SK-N-SH (cell line): ENCODE results near the gene TPGS1. TPM values are rescaled to one million over a fixed set of nuclear protein-coding genes. Genes with fewer than 3 reads are reported as not detected.
"Not testable (repeated sequence)": the region's sequence is repeated elsewhere in the genome, so short reads cannot be mapped to it uniquely, and the experiment has no call there.

Experiments
- CTCF ChIA-PET: fragments of 300-600, 350-600 bp; formaldehyde crosslinking; extraction: SDS; loops from one replicate; lab custom pipeline; 2021; lab: Yijun Ruan, JAX
- POLR2A ChIA-PET: fragments of 350-600 bp; sonication (Branson Sonifier 250); formaldehyde crosslinking; extraction: SDS; loops from one replicate; lab custom pipeline; 2020; ENCODE audit warnings: antibody characterized with exemption, inconsistent platforms; lab: Yijun Ruan, JAX
- DNase-seq: peaks from one replicate; pipeline ENCODE4 v3.0.0; 2012
- H2AFZ ChIP-seq: fragments of 200-600 bp; sonication (generic); 2 replicates; pipeline ENCODE4 v1.8.1; 2016; ENCODE audit warnings: antibody characterized with exemption, mild to moderate bottlenecking, low read depth
- H3F3A ChIP-seq: fragments of 200-600 bp; sonication (generic); replicated peaks from 2 replicates; pipeline ENCODE3; 2016; ENCODE audit warnings: antibody characterized with exemption, mild to moderate bottlenecking; ENCODE audit not compliant: insufficient read depth
- H3K27ac ChIP-seq, 2 experiments: fragments of 200-500 bp in 1 of 2; fragments of 200-600 bp in 1 of 2; sonication (Bioruptor generic) in 1 of 2; sonication (generic), shearing (Covaris generic) in 1 of 2; 2 replicates each; pipeline versions ENCODE4 v1.5.1 to v1.6.1; 2014 to 2016; ENCODE audit warnings: low read depth in 2 of 2, inconsistent platforms in 1 of 2, low read length in 1 of 2, mild to moderate bottlenecking in 1 of 2, mixed read lengths in 1 of 2
- H3K27me3 ChIP-seq: fragments of 200-600 bp; sonication (generic), shearing (Covaris generic); 2 replicates; pipeline ENCODE4 v1.6.1; 2016; ENCODE audit warnings: mixed run types; ENCODE audit not compliant: insufficient read depth
- H3K36me3 ChIP-seq, 2 experiments: fragments of 200-500 bp in 1 of 2; fragments of 200-600 bp in 1 of 2; sonication (Bioruptor generic) in 1 of 2; sonication (generic) in 1 of 2; replicated peaks in 1 of 2; 2 replicates each; pipeline versions ENCODE3 to v1.5.1; 2014 to 2016; ENCODE audit warnings: low read length in 1 of 2, mild to moderate bottlenecking in 1 of 2; ENCODE audit not compliant: insufficient read depth in 2 of 2, control insufficient read depth in 1 of 2
- H3K4me1 ChIP-seq, 2 experiments: fragments of 200-500 bp in 1 of 2; fragments of 200-600 bp in 1 of 2; sonication (Bioruptor generic) in 1 of 2; sonication (generic), shearing (Covaris generic) in 1 of 2; 2 replicates each; pipeline versions ENCODE4 v1.5.1 to v1.6.1; 2014 to 2016; ENCODE audit warnings: low read depth in 1 of 2, low read length in 1 of 2, mixed run types in 1 of 2; ENCODE audit not compliant: insufficient read depth in 2 of 2, control insufficient read depth in 1 of 2
- H3K4me2 ChIP-seq: fragments of 200-600 bp; sonication (generic), shearing (Covaris generic); 2 replicates; pipeline ENCODE4 v1.6.1; 2017; ENCODE audit warnings: mixed run types
- H3K4me3 ChIP-seq, 2 experiments: fragments of 200-500 bp in 1 of 2; fragments of 200-600 bp in 1 of 2; sonication (Bioruptor generic) in 1 of 2; sonication (generic), shearing (Covaris generic) in 1 of 2; 2 replicates each; pipeline versions ENCODE4 v1.5.1 to v1.8.1; 2014 to 2016; ENCODE audit warnings: low read depth in 2 of 2, inconsistent platforms in 1 of 2, low read length in 1 of 2, mild to moderate bottlenecking in 1 of 2, mixed read lengths in 1 of 2, moderate library complexity in 1 of 2
- H3K79me2 ChIP-seq: fragments of 200-600 bp; sonication (generic); 2 replicates; pipeline ENCODE4 v1.8.1; 2017; ENCODE audit warnings: mild to moderate bottlenecking; ENCODE audit not compliant: insufficient read depth
- H3K9ac ChIP-seq: fragments of 200-600 bp; sonication (generic); 2 replicates; pipeline ENCODE4 v1.6.1; 2017; ENCODE audit warnings: mixed run types
- H3K9me2 ChIP-seq: fragments of 200-600 bp; sonication (generic); 2 replicates; pipeline ENCODE4 v1.6.1; 2017; ENCODE audit warnings: mixed run types
- H3K9me3 ChIP-seq: fragments of 200-600 bp; sonication (generic); 2 replicates; pipeline ENCODE4 v1.6.1; 2017; ENCODE audit warnings: mixed run types, mild to moderate bottlenecking, moderate library complexity
- H4K20me1 ChIP-seq: fragments of 200-600 bp; sonication (generic); 2 replicates; pipeline ENCODE4 v1.6.1; 2017; ENCODE audit warnings: mild to moderate bottlenecking, mixed run types; ENCODE audit not compliant: insufficient read depth
- CTCF ChIP-seq: fragments of 200-600 bp; sonication (generic); IDR thresholded peaks from 2 replicates; pipeline ENCODE4 v1.6.1; 2017; ENCODE audit warnings: antibody characterized with exemption, mild to moderate bottlenecking, moderate library complexity
- ELF1 ChIP-seq: IDR thresholded peaks from 2 replicates; pipeline ENCODE4 v1.4.0; 2012
- FOSL2 ChIP-seq: IDR thresholded peaks from 2 replicates; pipeline ENCODE4 v1.4.0; 2012; ENCODE audit warnings: low read depth, mild to moderate bottlenecking, moderate library complexity, borderline replicate concordance
- GABPA ChIP-seq: IDR thresholded peaks from 2 replicates; pipeline ENCODE4 v1.4.0; 2012; ENCODE audit warnings: low read depth, mild to moderate bottlenecking
- IRF3 ChIP-seq: fragments of 150-350 bp; IDR thresholded peaks from 2 replicates; pipeline ENCODE4 v1.6.1; 2016; ENCODE audit warnings: mild to moderate bottlenecking, low read depth, low read length
- MXI1 ChIP-seq: IDR thresholded peaks from 2 replicates; pipeline ENCODE4 v1.6.1; 2012; ENCODE audit warnings: mild to moderate bottlenecking, low read depth, low read length, improper control_type of control experiment
- NRF1 ChIP-seq: IDR thresholded peaks from 2 replicates; pipeline ENCODE4 v1.6.1; 2012; ENCODE audit warnings: low read depth, mild to moderate bottlenecking, low read length
- PBX3 ChIP-seq: IDR thresholded peaks from 2 replicates; pipeline ENCODE4; 2012
- RAD21 ChIP-seq: IDR thresholded peaks from 2 replicates; pipeline ENCODE4 v1.6.1; 2012; ENCODE audit warnings: mild to moderate bottlenecking, low read length
- RCOR1 ChIP-seq: fragments of 150-350 bp; IDR thresholded peaks from 2 replicates; pipeline ENCODE4 v1.6.1; 2017; ENCODE audit warnings: antibody characterized with exemption, low read length
- SMC3 ChIP-seq: IDR thresholded peaks from 2 replicates; pipeline ENCODE4 v1.6.1; 2012; ENCODE audit warnings: low read depth, low read length, improper control_type of control experiment
- TEAD4 ChIP-seq: IDR thresholded peaks from 2 replicates; pipeline ENCODE4 v1.4.0; 2012; ENCODE audit warnings: mild to moderate bottlenecking, borderline replicate concordance; ENCODE audit not compliant: insufficient read depth
- USF1 ChIP-seq: IDR thresholded peaks from 2 replicates; pipeline ENCODE4 v1.4.0; 2012; ENCODE audit warnings: low read depth, borderline replicate concordance
- ZBTB33 ChIP-seq: IDR thresholded peaks from 2 replicates; pipeline ENCODE4 v1.4.0; 2012; ENCODE audit warnings: low read depth, borderline replicate concordance
- WGBS: methylation state at CpG from one replicate; pipeline ENCODE4 v1.1.6; 2017; ENCODE audit warnings: low lambda C conversion rate; 5-methylcytosine and 5-hydroxymethylcytosine counted together
- polyA plus RNA-seq, 3 experiments: library from polyadenylated mRNA; depleted of rRNA; stranded (reverse); fragments of >200 nt; gene quantifications; 2 replicates each; pipeline ENCODE4 v1.2.3, GENCODE V29; 2012

TPGS1 gene
- polyA plus RNA-seq, 1 of the 3 experiments (the other 2 are of a cell fraction) = 31.0 TPM

- peak; percentile 84 for DNase-seq
- H4K20me1 ChIP-seq = no peaks in the 10 kb centered on the region
- H3K9me2 ChIP-seq = no peaks in the 10 kb centered on the region
- TF ChIP-seq NRF1 = no peak
- TF ChIP-seq PBX3 = no peak
- no peak for TF ChIP-seq USF1
- TF ChIP-seq ZBTB33 = no peak
- no peak for TF ChIP-seq ELF1
- TF ChIP-seq GABPA = no peak
- TF ChIP-seq TEAD4 = no peak
- TF ChIP-seq FOSL2 = no peak
- TF ChIP-seq CTCF = peak; percentile 41
- no peak for TF ChIP-seq RCOR1
- peak; percentile 35; the same call in 1 of the 2 replicates for TF ChIP-seq SMC3
- peak; percentile 49 for TF ChIP-seq RAD21
- TF ChIP-seq IRF3 = no peak
- TF ChIP-seq MXI1 = no peak
- H3K27ac ChIP-seq = no peak overlapping the region
- H3K36me3 ChIP-seq = no peaks in the 10 kb centered on the region
- 42% methylated on average over 24 of the region's 36 CpGs for WGBS
- H3K4me1 ChIP-seq = peaks cover 0 to 17% of the 10 kb centered on the region in 2 experiments; a peak in 1 of 4 replicates
- H3K79me2 ChIP-seq = no peaks in the 10 kb centered on the region
- no peaks in the 10 kb centered on the region for H3K27me3 ChIP-seq
- H3K9me3 ChIP-seq = no peaks in the 10 kb centered on the region
- H2AFZ ChIP-seq = no peak overlapping the region
- H3K4me3 ChIP-seq = no peak overlapping the region; a peak in 2 of 4 replicates
- POLR2A ChIA-PET = no interaction called here
- no peak overlapping the region for H3K4me2 ChIP-seq
- H3K9ac ChIP-seq = no peak overlapping the region
- peaks cover 24% of the 10 kb centered on the region for H3F3A ChIP-seq
- CTCF ChIA-PET = interaction anchor here (0.8 to 2.1 kb wide), 6 partner anchors 9 to 96 kb away, joined by 3 to 5 read pairs (median 3); no protein-coding TSS in a partner anchor
These were observed 27.1 kb upstream of the TPGS1 start for GRCh38 chr19:480016-480855.

- H3K36me3 ChIP-seq, DNase-seq, H2AFZ ChIP-seq, H3K79me2 ChIP-seq, H3K27ac ChIP-seq, H4K20me1 ChIP-seq, H3K27me3 ChIP-seq, CTCF ChIA-PET, H3K4me2 ChIP-seq, H3K9me2 ChIP-seq, POLR2A ChIA-PET, H3K4me3 ChIP-seq, H3K9ac ChIP-seq, H3K9me3 ChIP-seq: not testable (repeated sequence)
- WGBS = 77% methylated on average over 3 of the region's 3 CpGs
- Histone ChIP-seq H3F3A (peaks cover 24% of the 10 kb centered on the region), H3K4me1 (peaks cover 0 to 17% of the 10 kb centered on the region in 2 experiments; a peak in 1 of 4 replicates)
These were observed 26.2 kb upstream of the TPGS1 start for GRCh38 chr19:481100-481499.
